IMR-90 (cell line): ENCODE results near the gene EHD4.

Experiments
- CTCF ChIP-seq: conservative IDR thresholded peaks from 2 replicates; pipeline ENCODE4 v1.5.1; 2012; ENCODE audit warnings: mild to moderate bottlenecking, low read depth, low read length, improper control_type of control experiment
- MXI1 ChIP-seq: IDR thresholded peaks from 2 replicates; pipeline ENCODE4 v1.6.1; 2012; ENCODE audit warnings: low read depth, mild to moderate bottlenecking, low read length, moderate library complexity, borderline replicate concordance
- POLR2A ChIP-seq: IDR thresholded peaks from 2 replicates; pipeline ENCODE4 v1.6.1; 2012; ENCODE audit warnings: mild to moderate bottlenecking, low read depth, low read length

GRCh38 chr15:41851167-41851523, 121.2 kb downstream of the EHD4 start:
- TF ChIP-seq MXI1 (no peak), CTCF (no peak), POLR2A (no peak)
